ENCODE results near the gene SECTM1.
"Not testable (repeated sequence)": the region's sequence is repeated elsewhere in the genome, so short reads cannot be mapped to it uniquely, and the experiment has no call there.

SECTM1 gene

GRCh38 chr17:82333279-82334171, at the start of gene SECTM1:
SECTM1 (minus strand) TSS chr17:82333766; CDS start chr17:82327240, 6,526 bp downstream.
- peak; percentile 42 to 49 for DNase-seq

- DNase-seq = no peak
These were observed 49.3 kb upstream of the SECTM1 start for GRCh38 chr17:82382933-82383255.

- DNase-seq = not testable (repeated sequence)
These were observed 48.8 kb upstream of the SECTM1 start for GRCh38 chr17:82382220-82382932.

- DNase-seq = not testable (repeated sequence)
These were observed 48.1 kb upstream of the SECTM1 start for GRCh38 chr17:82381703-82382009.

GRCh38 chr17:82380860-82381702, 47.5 kb upstream of the SECTM1 start:
- DNase-seq = no peak

GRCh38 chr17:82378741-82379021, 45.1 kb upstream of the SECTM1 start:
- DNase-seq = no peak

GRCh38 chr17:82377924-82378740, 44.6 kb upstream of the SECTM1 start:
- no peak for DNase-seq

GRCh38 chr17:82377294-82377693, 43.7 kb upstream of the SECTM1 start:
- DNase-seq = not testable (repeated sequence)

GRCh38 chr17:82376042-82376730, 42.6 kb upstream of the SECTM1 start:
- no peak for DNase-seq

GRCh38 chr17:82375359-82376041, 41.9 kb upstream of the SECTM1 start:
- no peak for DNase-seq

- DNase-seq = no peak
These were observed 41.2 kb upstream of the SECTM1 start for GRCh38 chr17:82374626-82375331.

GRCh38 chr17:82373731-82374625, 40.4 kb upstream of the SECTM1 start:
- no peak for DNase-seq

GRCh38 chr17:82373072-82373452, 39.5 kb upstream of the SECTM1 start:
- not testable (repeated sequence) for DNase-seq

GRCh38 chr17:82372249-82373071, 38.9 kb upstream of the SECTM1 start:
- DNase-seq = no peak

GRCh38 chr17:82371333-82372248, 38.0 kb upstream of the SECTM1 start, which contains the start of gene UTS2R:
UTS2R (plus strand) TSS chr17:82371765; CDS start chr17:82374325, 2,560 bp downstream.
- DNase-seq = no peak

GRCh38 chr17:82370471-82371332, 37.1 kb upstream of the SECTM1 start:
- DNase-seq = peak; percentile 44 to 48

GRCh38 chr17:82369211-82369610, 35.6 kb upstream of the SECTM1 start:
- no peak for DNase-seq

Data from activated T-cell treated with anti-CD3 and anti-CD28 coated beads, Interleukin-2, amount 50 U/mL, for 48 hours (primary cell).